Activated T-cell treated with anti-CD3 and anti-CD28 coated beads, Interleukin-2, amount 50 U/mL, for 24 hours (primary cell): ENCODE measurements around the gene TMC6.

ENCODE experiments used
- DNase-seq: peaks from one replicate; pipeline ENCODE4 v3.0.0-alpha.2; 2020
- H3K27ac Mint-ChIP-seq: 2 replicates; pipeline ENCODE4 v1.8.0; 2020; ENCODE audit warnings: mild to moderate bottlenecking, mixed read lengths
- H3K27me3 Mint-ChIP-seq: 2 replicates; pipeline ENCODE4 v1.8.0; 2020; ENCODE audit warnings: mixed read lengths
- H3K36me3 Mint-ChIP-seq: 2 replicates; pipeline ENCODE4 v1.8.0; 2020; ENCODE audit warnings: low read depth, mixed read lengths
- H3K4me1 Mint-ChIP-seq: 2 replicates; pipeline ENCODE4 v1.8.0; 2020; ENCODE audit warnings: low read depth, mixed read lengths
- H3K4me3 Mint-ChIP-seq: 2 replicates; pipeline ENCODE4 v1.8.0; 2020; ENCODE audit warnings: mild to moderate bottlenecking, moderate library complexity, mixed read lengths
- H3K9me3 Mint-ChIP-seq: 2 replicates; pipeline ENCODE4 v1.8.0; 2020; ENCODE audit warnings: mixed read lengths

Gene TMC6

DNA sequence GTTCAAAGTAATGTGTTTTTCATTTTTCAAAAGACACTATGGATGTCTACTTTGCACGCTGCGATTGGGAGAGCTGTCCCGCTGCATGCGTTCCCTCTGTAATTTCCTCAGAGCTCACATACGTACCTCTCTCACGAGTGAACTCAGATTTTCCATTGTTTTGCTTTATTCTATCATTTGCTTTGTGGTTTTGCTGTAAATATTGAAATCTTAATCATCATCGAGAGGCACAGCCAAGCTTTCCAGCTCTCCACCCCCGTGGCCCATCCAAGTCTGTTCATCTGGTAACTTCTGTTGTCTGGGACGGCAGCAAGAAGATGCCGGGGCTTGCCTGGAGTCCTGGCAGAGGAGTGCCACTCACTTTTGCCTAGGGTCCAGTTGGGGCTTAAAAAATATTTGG, 21.1 kb downstream of the TMC6 start:
- no peaks in the 10 kb centered on the region for H3K27me3 Mint-ChIP-seq
- DNase-seq = peak; percentile 50

DNA sequence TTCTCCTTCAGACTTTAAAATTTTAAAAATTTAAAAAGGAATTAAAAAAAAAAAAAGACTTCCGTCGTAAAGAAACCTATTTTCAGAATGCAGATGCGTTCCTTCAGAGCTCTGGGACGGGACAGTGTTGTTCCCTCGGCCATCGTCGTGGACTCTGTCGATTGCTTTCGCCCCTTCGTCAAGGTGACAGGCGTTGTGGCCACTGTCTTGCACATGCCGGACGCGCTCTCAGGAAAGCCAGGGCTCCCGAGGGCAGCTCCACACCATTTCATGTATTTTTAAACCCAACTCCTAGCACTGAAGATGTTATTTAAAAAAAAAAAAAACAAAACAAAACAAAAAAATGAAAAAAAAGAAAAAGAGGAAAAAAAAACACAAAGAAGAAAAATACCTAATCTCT, 22.3 kb downstream of the TMC6 start:
- DNase-seq = no peak
- H3K27me3 Mint-ChIP-seq = no peaks in the 10 kb centered on the region
- H3K27ac Mint-ChIP-seq = no peak overlapping the region
- peaks cover 77% of the 10 kb centered on the region for H3K36me3 Mint-ChIP-seq
- H3K4me3 Mint-ChIP-seq = no peak overlapping the region
- H3K4me1 Mint-ChIP-seq = peaks cover 22% of the 10 kb centered on the region
- H3K9me3 Mint-ChIP-seq = no peaks in the 10 kb centered on the region

More for the DNA sequence above, 21.1 kb downstream of the TMC6 start:
- H3K4me1 Mint-ChIP-seq = peaks cover 23% of the 10 kb centered on the region
- H3K36me3 Mint-ChIP-seq = peaks cover 71% of the 10 kb centered on the region
- H3K4me3 Mint-ChIP-seq = no peak overlapping the region
- peak overlapping the region; percentile 73 for H3K27ac Mint-ChIP-seq
- no peaks in the 10 kb centered on the region for H3K9me3 Mint-ChIP-seq

DNA sequence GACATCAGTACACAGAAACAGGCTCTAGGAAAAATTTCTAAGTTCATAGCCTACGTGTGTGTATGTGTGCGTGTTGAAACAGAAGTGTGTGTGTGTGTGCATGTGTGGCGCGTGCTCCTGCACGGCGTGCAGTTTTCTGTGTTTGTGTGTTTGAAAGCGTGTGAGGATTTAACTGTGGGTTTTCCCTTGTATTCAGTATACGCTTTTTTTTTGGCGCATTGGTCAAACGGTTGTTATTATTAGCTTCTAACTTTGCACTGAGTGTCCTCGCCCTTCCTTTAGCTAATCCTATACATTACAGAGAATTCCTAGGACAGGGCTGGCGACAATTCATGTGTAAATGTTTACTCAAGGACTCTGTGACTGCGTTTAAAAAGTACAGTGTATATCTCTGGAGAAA, 23.0 kb downstream of the TMC6 start:
- peaks cover 20% of the 10 kb centered on the region for H3K4me1 Mint-ChIP-seq
- H3K36me3 Mint-ChIP-seq = peaks cover 77% of the 10 kb centered on the region

DNA sequence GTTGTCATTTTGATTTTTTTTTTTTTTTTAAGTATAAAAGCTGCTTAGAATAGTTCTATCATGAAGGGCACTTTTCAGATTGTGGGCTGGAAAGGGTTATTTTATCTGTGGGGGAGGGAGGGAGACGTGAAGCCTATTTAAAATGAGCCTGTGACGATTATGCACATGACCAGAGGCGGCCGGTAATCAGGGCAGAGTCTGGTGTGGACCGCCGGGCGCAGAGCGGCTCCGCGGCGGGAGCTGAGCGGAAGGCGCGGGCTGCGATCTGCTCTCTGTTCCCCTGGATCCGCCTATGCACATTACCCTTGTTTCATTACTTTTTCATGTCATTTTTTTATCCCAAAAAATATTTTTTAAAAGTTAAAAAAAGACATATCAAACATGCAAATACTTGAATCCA, 23.5 kb downstream of the TMC6 start:
- H3K27me3 Mint-ChIP-seq = no peaks in the 10 kb centered on the region
- no peaks in the 10 kb centered on the region for H3K9me3 Mint-ChIP-seq
- no peak overlapping the region for H3K27ac Mint-ChIP-seq
- no peak for DNase-seq
- peaks cover 77% of the 10 kb centered on the region for H3K36me3 Mint-ChIP-seq
- no peak overlapping the region for H3K4me3 Mint-ChIP-seq
- peaks cover 19% of the 10 kb centered on the region for H3K4me1 Mint-ChIP-seq

More for the DNA sequence above, 23.0 kb downstream of the TMC6 start:
- Mint-ChIP-seq H3K4me3 (no peak overlapping the region), H3K27ac (peak overlapping the region; percentile 26), H3K27me3 (no peaks in the 10 kb centered on the region), H3K9me3 (no peaks in the 10 kb centered on the region)
- no peak for DNase-seq

DNA sequence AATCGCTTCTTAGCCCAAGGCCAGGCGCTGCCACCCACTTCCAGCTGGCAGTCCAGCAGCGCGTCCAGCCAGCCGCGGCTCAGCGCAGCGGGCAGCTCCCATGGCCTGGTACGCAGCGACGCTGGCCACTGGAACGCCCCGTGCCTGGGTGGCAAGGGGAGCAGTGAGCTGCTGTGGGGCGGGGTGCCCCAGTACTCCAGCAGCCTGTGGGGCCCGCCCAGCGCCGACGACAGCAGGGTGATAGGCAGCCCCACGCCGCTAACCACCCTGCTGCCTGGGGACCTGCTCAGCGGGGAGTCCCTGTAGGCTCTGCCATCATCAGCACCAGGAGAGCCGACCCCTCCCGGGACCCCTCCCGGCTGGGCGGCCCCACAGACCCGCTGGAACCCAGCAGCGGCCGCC, 24.0 kb downstream of the TMC6 start:
- no peak for DNase-seq
- H3K27me3 Mint-ChIP-seq = no peaks in the 10 kb centered on the region
- no peaks in the 10 kb centered on the region for H3K9me3 Mint-ChIP-seq
- no peak overlapping the region for H3K27ac Mint-ChIP-seq
- H3K4me3 Mint-ChIP-seq = no peak overlapping the region
- peaks cover 77% of the 10 kb centered on the region for H3K36me3 Mint-ChIP-seq
- peaks cover 19% of the 10 kb centered on the region for H3K4me1 Mint-ChIP-seq

DNA sequence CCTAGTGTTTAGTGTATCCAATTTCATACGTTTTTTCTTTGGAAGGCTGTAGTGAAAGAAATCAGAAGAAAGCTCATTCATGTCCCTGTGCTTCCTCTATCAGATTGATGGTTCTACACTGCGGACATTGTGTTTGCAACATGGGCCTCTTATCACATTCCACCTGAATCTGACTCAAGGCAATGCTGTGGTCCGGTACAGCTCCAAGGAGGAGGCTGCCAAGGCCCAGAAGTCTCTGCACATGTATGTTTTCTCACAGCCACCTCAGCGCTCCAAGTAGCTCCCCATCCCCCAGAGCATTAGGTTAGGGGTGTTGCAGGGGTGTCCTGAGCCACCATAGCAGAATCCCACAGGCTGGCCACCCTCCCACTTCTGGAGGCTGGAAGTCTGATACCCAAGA, 25.2 kb downstream of the TMC6 start:
- Mint-ChIP-seq H3K27me3 (no peaks in the 10 kb centered on the region), H3K9me3 (no peaks in the 10 kb centered on the region), H3K4me1 (peaks cover 15% of the 10 kb centered on the region), H3K4me3 (no peak overlapping the region), H3K27ac (no peak overlapping the region), H3K36me3 (peaks cover 78% of the 10 kb centered on the region)
- no peak for DNase-seq

DNA sequence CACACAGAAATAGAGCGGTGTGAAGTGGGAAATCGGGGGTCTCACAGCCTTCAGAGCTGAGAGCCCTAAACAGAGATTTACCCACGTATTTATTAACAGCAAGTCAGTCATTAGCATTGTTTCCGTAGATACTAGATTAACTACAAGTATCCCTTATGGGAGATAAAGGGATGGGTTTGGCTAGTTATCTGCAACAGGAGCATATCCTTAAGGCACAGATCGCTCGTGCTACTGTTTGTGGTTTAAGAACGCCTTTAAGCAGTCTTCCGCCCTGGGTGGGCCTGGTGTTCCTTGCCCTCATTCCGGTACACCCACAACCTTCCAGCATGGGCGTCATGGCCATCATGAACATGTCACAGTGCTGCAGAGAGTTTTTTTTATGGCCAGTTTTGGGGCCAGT, 27.0 kb downstream of the TMC6 start:
- Mint-ChIP-seq H3K36me3 (peaks cover 82% of the 10 kb centered on the region), H3K27ac (no peak overlapping the region), H3K4me1 (no peaks in the 10 kb centered on the region)

DNA sequence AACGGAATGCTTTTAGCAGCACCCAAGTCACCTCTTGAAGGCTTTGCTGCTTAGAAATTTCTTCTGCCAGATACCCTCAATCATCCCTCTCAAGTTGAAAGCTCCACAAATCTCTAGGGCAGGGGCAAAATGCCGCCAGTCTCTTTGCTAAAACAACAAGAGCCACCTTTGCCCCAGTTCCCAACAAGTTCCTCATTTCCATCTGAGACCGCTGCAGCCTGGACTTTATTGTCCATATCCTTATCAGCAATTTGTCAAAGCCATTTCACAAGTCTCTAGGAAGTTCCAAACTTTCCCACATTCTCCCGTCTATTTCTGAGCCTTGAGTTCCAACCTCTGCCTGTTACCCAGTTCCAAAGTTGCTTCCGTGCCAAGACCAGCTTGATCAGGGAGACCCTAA, 27.4 kb downstream of the TMC6 start:
- Mint-ChIP-seq H3K27ac (peak overlapping the region; percentile 58), H3K4me1 (no peaks in the 10 kb centered on the region), H3K4me3 (no peak overlapping the region), H3K9me3 (no peaks in the 10 kb centered on the region), H3K36me3 (peaks cover 86% of the 10 kb centered on the region), H3K27me3 (no peaks in the 10 kb centered on the region)
- no peak for DNase-seq

More for the DNA sequence above, 27.0 kb downstream of the TMC6 start:
- Mint-ChIP-seq H3K9me3 (no peaks in the 10 kb centered on the region), H3K27me3 (no peaks in the 10 kb centered on the region), H3K4me3 (no peak overlapping the region)
- DNase-seq = no peak

DNA sequence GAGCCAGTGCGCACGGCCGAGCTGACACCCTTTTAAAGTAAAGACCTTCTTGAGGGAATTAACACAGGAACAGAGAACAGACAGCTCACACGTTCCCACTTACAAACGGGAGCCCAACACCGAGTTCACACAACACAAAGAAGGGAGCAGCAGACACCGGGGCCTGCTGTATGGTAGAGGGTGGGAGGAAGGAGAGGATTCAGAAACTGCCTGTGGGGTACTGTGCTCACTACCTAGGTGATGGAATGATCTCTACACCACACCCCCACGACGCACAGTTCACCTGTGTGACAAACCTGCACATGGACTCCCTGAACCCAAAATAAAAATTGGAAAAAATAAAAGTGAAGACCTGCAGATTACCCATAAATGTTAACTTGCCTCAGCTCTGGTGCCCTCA, 32.5 kb downstream of the TMC6 start:
- Mint-ChIP-seq H3K27me3 (no peaks in the 10 kb centered on the region), H3K9me3 (no peaks in the 10 kb centered on the region), H3K4me1 (peaks cover 4% of the 10 kb centered on the region), H3K36me3 (peaks cover 97% of the 10 kb centered on the region), H3K27ac (no peak overlapping the region), H3K4me3 (no peak overlapping the region)
- no peak for DNase-seq

DNA sequence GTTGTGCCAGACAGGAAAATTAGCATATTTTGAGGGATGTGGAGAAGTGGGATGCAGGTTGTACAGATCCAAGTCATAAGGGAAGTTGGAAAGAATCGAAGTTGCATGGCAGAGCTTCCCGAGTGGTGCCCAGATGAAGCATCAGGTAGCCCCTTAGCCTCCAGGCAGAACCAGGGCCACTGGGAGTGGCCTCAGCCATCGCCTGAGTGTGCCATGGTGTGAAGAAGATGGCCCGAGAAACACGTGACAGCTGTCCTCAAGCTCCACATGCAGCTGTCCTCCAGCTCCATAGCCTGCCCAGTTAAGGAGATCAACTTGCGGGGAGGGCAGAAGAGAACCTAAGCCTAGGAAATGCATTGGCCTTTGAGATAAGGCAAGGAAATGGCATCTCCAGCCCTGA, 33.5 kb downstream of the TMC6 start:
- H3K4me1 Mint-ChIP-seq = peaks cover 4% of the 10 kb centered on the region
- no peaks in the 10 kb centered on the region for H3K27me3 Mint-ChIP-seq
- H3K36me3 Mint-ChIP-seq = peaks cover 97% of the 10 kb centered on the region
- H3K27ac Mint-ChIP-seq = peak overlapping the region; percentile 1
- H3K4me3 Mint-ChIP-seq = no peak overlapping the region
- no peak for DNase-seq
- H3K9me3 Mint-ChIP-seq = no peaks in the 10 kb centered on the region

DNA sequence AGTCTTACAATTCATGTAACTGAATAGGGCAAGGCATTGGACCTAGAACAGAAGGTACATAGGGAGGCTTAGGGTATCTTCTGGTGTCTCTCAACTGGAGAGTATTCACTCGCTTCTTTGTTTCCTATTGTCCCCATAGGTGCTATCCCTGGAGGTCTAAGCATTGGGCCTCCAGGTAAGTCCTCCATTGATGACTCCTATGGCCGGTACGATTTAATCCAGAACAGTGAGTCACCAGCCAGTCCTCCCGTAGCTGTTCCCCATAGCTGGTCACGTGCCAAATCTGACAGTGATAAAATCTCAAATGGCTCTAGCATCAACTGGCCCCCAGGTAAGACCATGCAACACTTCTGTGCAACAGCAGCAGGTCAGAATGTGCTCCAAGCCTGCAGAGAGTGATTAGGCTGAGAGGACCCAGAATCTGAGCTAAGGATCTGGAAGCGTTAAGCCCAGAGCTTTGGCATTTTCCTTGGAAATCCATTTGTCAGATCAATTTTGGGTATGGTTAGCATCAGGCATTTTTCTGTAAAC, 35.7 kb downstream of the TMC6 start:
- Mint-ChIP-seq H3K9me3 (no peaks in the 10 kb centered on the region), H3K4me1 (peaks cover 7% of the 10 kb centered on the region), H3K27me3 (no peaks in the 10 kb centered on the region), H3K36me3 (peaks cover 91% of the 10 kb centered on the region), H3K27ac (no peak overlapping the region), H3K4me3 (no peak overlapping the region)
- DNase-seq = no peak

DNA sequence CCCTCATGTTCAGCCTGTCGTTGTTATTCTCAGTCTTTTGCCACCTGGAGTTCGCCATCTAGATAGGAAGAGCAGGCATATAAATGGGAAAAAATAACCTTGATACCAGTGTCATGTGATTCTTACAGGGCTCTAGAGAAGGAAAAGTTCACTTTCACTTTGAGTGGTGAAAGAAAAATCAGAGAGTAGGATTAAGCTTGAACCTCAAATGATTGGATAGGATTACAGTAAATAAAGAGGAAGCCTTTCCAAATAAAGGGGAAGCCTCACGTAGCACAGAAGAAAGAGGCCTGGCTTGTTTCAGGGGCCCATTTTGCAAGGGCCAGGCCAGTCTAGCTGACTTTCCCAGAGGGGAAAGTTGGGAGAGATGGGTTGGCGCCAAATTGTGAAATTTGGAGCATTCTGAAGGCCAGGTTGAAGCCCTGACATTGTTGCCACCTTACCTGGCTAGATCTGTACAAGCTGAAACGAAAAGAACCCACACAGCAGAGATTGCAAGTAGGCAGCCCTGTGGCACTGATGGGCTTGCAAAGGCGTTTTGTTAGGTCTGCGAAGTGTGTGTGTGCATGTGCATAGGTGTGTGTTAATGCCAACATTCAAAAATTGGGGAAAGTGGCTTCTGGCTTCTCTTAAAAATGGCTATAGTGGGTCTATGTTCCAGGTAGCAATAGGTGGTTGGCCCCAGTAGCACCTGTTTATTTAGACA, 38.8 kb downstream of the TMC6 start:
- peak overlapping the region; percentile 65 for H3K27ac Mint-ChIP-seq
- peaks cover 9% of the 10 kb centered on the region for H3K4me1 Mint-ChIP-seq
- H3K27me3 Mint-ChIP-seq = no peaks in the 10 kb centered on the region
- H3K36me3 Mint-ChIP-seq = peaks cover 89% of the 10 kb centered on the region
- no peak overlapping the region for H3K4me3 Mint-ChIP-seq
- no peak for DNase-seq
- no peaks in the 10 kb centered on the region for H3K9me3 Mint-ChIP-seq

DNA sequence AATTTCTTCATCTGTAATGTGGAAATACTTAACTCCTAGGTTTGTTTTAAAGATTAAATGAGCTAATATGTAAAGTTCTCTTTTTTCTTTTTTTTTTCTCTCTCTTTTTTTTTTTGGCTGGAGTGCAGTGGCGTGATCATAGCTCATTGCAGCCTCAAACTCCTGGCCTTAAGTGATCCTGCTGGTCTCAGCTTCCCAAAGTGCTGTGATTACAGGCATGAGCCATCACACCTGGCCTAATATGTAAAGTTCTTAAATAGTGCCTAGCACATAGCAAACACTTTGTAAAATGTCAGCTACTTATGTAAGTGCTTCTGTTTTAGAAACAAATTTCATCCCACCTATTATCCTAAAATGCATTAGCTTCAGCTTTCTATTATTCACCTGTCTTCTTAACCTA, 40.0 kb downstream of the TMC6 start:
- no peaks in the 10 kb centered on the region for H3K9me3 Mint-ChIP-seq
- H3K27ac Mint-ChIP-seq = peak overlapping the region; percentile 56
- no peak overlapping the region for H3K4me3 Mint-ChIP-seq
- H3K27me3 Mint-ChIP-seq = no peaks in the 10 kb centered on the region
- H3K4me1 Mint-ChIP-seq = peaks cover 9% of the 10 kb centered on the region
- peaks cover 82% of the 10 kb centered on the region for H3K36me3 Mint-ChIP-seq
- DNase-seq = no peak

DNA sequence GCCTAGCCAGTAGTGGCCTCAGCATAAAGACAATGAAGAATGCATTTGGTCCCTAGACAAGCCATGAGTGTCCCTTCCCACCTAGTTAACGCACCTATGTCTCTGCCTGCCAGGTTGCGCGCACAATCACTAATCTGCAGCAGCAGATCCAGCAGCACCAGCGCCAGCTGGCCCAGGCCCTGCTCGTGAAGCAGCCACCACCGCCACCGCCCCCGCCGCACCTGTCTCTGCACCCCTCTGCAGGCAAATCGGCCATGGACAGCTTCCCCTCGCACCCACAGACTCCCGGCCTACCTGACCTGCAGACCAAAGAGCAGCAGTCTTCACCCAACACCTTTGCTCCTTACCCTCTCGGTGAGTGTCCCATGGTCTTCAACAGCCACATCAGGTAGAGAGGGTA, 41.8 kb downstream of the TMC6 start:
- H3K4me1 Mint-ChIP-seq = peaks cover 5% of the 10 kb centered on the region
- DNase-seq = no peak
- no peaks in the 10 kb centered on the region for H3K9me3 Mint-ChIP-seq
- H3K36me3 Mint-ChIP-seq = peaks cover 82% of the 10 kb centered on the region
- no peak overlapping the region for H3K4me3 Mint-ChIP-seq
- H3K27ac Mint-ChIP-seq = peak overlapping the region; percentile 5
- H3K27me3 Mint-ChIP-seq = no peaks in the 10 kb centered on the region

DNA sequence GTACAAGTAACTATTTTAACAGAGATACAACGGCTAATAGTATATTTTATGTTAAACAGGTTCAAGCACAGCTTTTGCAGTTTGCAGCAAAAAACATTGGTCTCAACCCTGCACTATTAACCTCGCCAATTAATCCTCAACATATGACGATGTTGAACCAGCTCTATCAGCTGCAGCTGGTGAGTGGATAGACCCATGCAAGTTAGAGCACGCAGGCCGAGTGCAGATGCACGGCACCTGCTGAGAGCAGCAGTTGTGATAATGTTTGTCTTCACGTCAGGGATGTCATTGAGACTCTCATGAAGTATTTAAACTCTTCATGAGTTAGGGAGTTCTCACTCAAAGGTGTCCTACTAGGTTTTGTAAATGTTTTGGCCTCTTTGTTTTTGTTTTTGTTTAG, 45.6 kb downstream of the TMC6 start:
- Mint-ChIP-seq H3K27ac (no peak overlapping the region), H3K36me3 (peaks cover 79% of the 10 kb centered on the region), H3K4me1 (peaks cover 2% of the 10 kb centered on the region), H3K9me3 (no peaks in the 10 kb centered on the region), H3K27me3 (no peaks in the 10 kb centered on the region), H3K4me3 (no peak overlapping the region)
- DNase-seq = no peak
